Measurements from ENCODE around the gene COL9A2.

COL9A2 gene

GRCh38 chr1:40255231-40255630 lies 61.9 kb downstream of the COL9A2 start:
- FAIRE-seq (no peak), DNase-seq (ENCODE audit: insufficient read length, low spot score) (no peak)
- no peak for TF ChIP-seq PAX5 (IDR thresholded peaks at IDR 0.05; ENCODE audit: insufficient read depth, low read length, severe bottlenecking)
- TF ChIP-seq SPI1 (IDR thresholded peaks at IDR 0.05; ENCODE audit: low read depth, low read length), result no peak
- TF ChIP-seq POU2F2 (IDR thresholded peaks at IDR 0.05; ENCODE audit: low read depth, low read length), result no peak
- no peak for TF ChIP-seq POLR2A (IDR thresholded peaks at IDR 0.05; ENCODE audit: low read depth, low read length)
- TF ChIP-seq TAF1 (IDR thresholded peaks at IDR 0.05; ENCODE audit: low read depth, low read length), result no peak
- no peak for TF ChIP-seq POLR2AphosphoS5 (IDR thresholded peaks at IDR 0.05; ENCODE audit: low read depth, low read length)

- DNase-seq (ENCODE audit: insufficient read length, low spot score) (no peak), FAIRE-seq (no peak)
- no peak for TF ChIP-seq PAX5 (IDR thresholded peaks at IDR 0.05; ENCODE audit: insufficient read depth, low read length, severe bottlenecking)
- no peak for TF ChIP-seq POU2F2 (IDR thresholded peaks at IDR 0.05; ENCODE audit: low read depth, low read length)
- no peak for TF ChIP-seq POLR2A (IDR thresholded peaks at IDR 0.05; ENCODE audit: low read depth, low read length)
- TF ChIP-seq POLR2AphosphoS5 (IDR thresholded peaks at IDR 0.05; ENCODE audit: low read depth, low read length), result no peak
- no peak for TF ChIP-seq TAF1 (IDR thresholded peaks at IDR 0.05; ENCODE audit: low read depth, low read length)
- no peak for TF ChIP-seq SPI1 (IDR thresholded peaks at IDR 0.05; ENCODE audit: low read depth, low read length)
Measured at GRCh38 chr1:40252601-40253000, 64.5 kb downstream of the COL9A2 start.

GRCh38 chr1:40251456-40251855 lies 65.6 kb downstream of the COL9A2 start:
- FAIRE-seq, result no peak
- no peak for TF ChIP-seq POLR2A (IDR thresholded peaks at IDR 0.05; ENCODE audit: low read depth, low read length)
- TF ChIP-seq POLR2AphosphoS5 (IDR thresholded peaks at IDR 0.05; ENCODE audit: low read depth, low read length), result no peak
- TF ChIP-seq POU2F2 (IDR thresholded peaks at IDR 0.05; ENCODE audit: low read depth, low read length), result no peak
- no peak for TF ChIP-seq TAF1 (IDR thresholded peaks at IDR 0.05; ENCODE audit: low read depth, low read length)
- no peak for TF ChIP-seq SPI1 (IDR thresholded peaks at IDR 0.05; ENCODE audit: low read depth, low read length)
- no peak for TF ChIP-seq PAX5 (IDR thresholded peaks at IDR 0.05; ENCODE audit: insufficient read depth, low read length, severe bottlenecking)
- DNase-seq (ENCODE audit: insufficient read length, low spot score), result no peak

Measured in GM12891 (cell line).